Liver (tissue), 9 donors: ENCODE measurements around the gene SELL. TPM values are rescaled to one million over a fixed set of nuclear protein-coding genes. Genes with fewer than 3 reads are reported as not detected.
"Not testable (repeated sequence)": the region's sequence is repeated elsewhere in the genome, so short reads cannot be mapped to it uniquely, and the experiment has no call there.

ENCODE experiments used
- DNase-seq: peaks from one replicate; pipeline ENCODE4 v3.0.0-alpha.2; 2017; ENCODE audit warnings: low spot score
- H3K27ac ChIP-seq, 2 donors: one replicate each; pipeline ENCODE4 v1.7.0; 2013; ENCODE audit warnings: inconsistent platforms in 2 of 2, low read length in 2 of 2, control low read depth in 1 of 2, low read depth in 1 of 2, mild to moderate bottlenecking in 1 of 2
- H3K27me3 ChIP-seq, 4 donors: one replicate each; pipeline versions ENCODE4 v1.6.1 to v1.7.0; 2013; ENCODE audit warnings: low read length in 3 of 4, inconsistent platforms in 1 of 4, mild to moderate bottlenecking in 1 of 4, moderate library complexity in 1 of 4; ENCODE audit not compliant: control insufficient read depth in 4 of 4, insufficient read depth in 4 of 4
- H3K36me3 ChIP-seq, 4 donors: one replicate each; pipeline versions ENCODE4 v1.6.1 to v1.7.0; 2013; ENCODE audit warnings: low read length in 3 of 4, mild to moderate bottlenecking in 3 of 4, low read depth in 1 of 4, moderate library complexity in 1 of 4; ENCODE audit not compliant: control insufficient read depth in 4 of 4, insufficient read depth in 3 of 4
- H3K4me1 ChIP-seq, 4 donors: one replicate each; pipeline versions ENCODE4 v1.6.1 to v1.7.0; 2013; ENCODE audit warnings: low read length in 3 of 4, mild to moderate bottlenecking in 3 of 4, moderate library complexity in 1 of 4; ENCODE audit not compliant: control insufficient read depth in 4 of 4, insufficient read depth in 4 of 4
- H3K4me3 ChIP-seq, 3 donors: one replicate each; pipeline versions ENCODE4 v1.6.1 to v1.7.0; 2013; ENCODE audit warnings: low read length in 3 of 3, control low read depth in 1 of 3, low read depth in 1 of 3, mild to moderate bottlenecking in 1 of 3
- H3K9ac ChIP-seq, 2 donors: one replicate each; pipeline ENCODE4 v1.7.0; 2013; ENCODE audit warnings: low read length in 2 of 2, mild to moderate bottlenecking in 2 of 2, moderate library complexity in 2 of 2, control low read depth in 1 of 2, low read depth in 1 of 2
- H3K9me3 ChIP-seq, 4 donors: one replicate each; pipeline versions ENCODE4 v1.6.1 to v1.7.0; 2013; ENCODE audit warnings: low read length in 3 of 4; ENCODE audit not compliant: control insufficient read depth in 4 of 4
- ATF3 ChIP-seq: IDR thresholded peaks from 2 replicates; pipeline ENCODE4 v1.6.1; 2016; ENCODE audit warnings: antibody characterized with exemption
- FOXA1 ChIP-seq: IDR thresholded peaks from 2 replicates; pipeline ENCODE4 v1.6.1; 2016; ENCODE audit warnings: antibody characterized with exemption
- JUND ChIP-seq, 2 donors: IDR thresholded peaks; 2 replicates each; pipeline ENCODE4 v1.6.1; 2016; ENCODE audit warnings: antibody characterized with exemption in 2 of 2
- RAD21 ChIP-seq, 2 donors: IDR thresholded peaks; 2 replicates each; pipeline ENCODE4 v1.6.1; 2016; ENCODE audit warnings: antibody characterized with exemption in 2 of 2, mild to moderate bottlenecking in 2 of 2
- REST ChIP-seq: IDR thresholded peaks from 2 replicates; pipeline ENCODE4 v1.6.1; 2016; ENCODE audit warnings: antibody characterized with exemption, mild to moderate bottlenecking
- RXRA ChIP-seq, 2 donors: IDR thresholded peaks; 2 replicates each; pipeline ENCODE4 v1.6.1; 2017 to 2018; ENCODE audit warnings: antibody characterized with exemption in 2 of 2, mild to moderate bottlenecking in 1 of 2
- SP1 ChIP-seq: IDR thresholded peaks from 2 replicates; pipeline ENCODE4 v1.6.1; 2018; ENCODE audit warnings: antibody characterized with exemption, mild to moderate bottlenecking
- TAF1 ChIP-seq: conservative IDR thresholded peaks from 2 replicates; pipeline ENCODE4 v1.6.1; 2016; ENCODE audit warnings: antibody characterized with exemption, mild to moderate bottlenecking
- YY1 ChIP-seq: IDR thresholded peaks from 2 replicates; pipeline ENCODE4 v1.6.1; 2016; ENCODE audit warnings: antibody characterized with exemption, mild to moderate bottlenecking
- ZBTB33 ChIP-seq: IDR thresholded peaks from 2 replicates; pipeline ENCODE4 v1.6.1; 2016; ENCODE audit warnings: antibody characterized with exemption
- WGBS: extraction: QIAGEN DNeasy Blood & Tissue Kit; methylation state at CpG from one replicate; pipeline ENCODE4 v1.1.7; 2013; 5-methylcytosine and 5-hydroxymethylcytosine counted together
- polyA plus RNA-seq, 2 donors: library from polyadenylated mRNA; stranded (reverse) in 1 of 2; unstranded in 1 of 2; fragments of 200-250 nt in 1 of 2; fragments of >200 nt in 1 of 2; fragmentation: Nextera tagmentation in 1 of 2; extraction: Ambion mirVana in 1 of 2; gene quantifications; one replicate each; pipeline versions ENCODE4 v1.2.1 to v1.2.3, GENCODE V29; 2013 to 2015
- total RNA-seq, 2 donors: library from RNA; depleted of rRNA; stranded (reverse); fragments of >200 nt; gene quantifications; one replicate each; pipeline ENCODE4 v1.2.3, GENCODE V29; 2014
- TF ChIP-seq, protein P1 (sequence below): IDR thresholded peaks from 2 replicates; pipeline ENCODE4 v1.6.1; 2016; ENCODE audit warnings: antibody characterized with exemption
- donor health status: healthy.
- donor health status: healthy.
- donor health status: healthy.
- donor health status: healthy.
- donor health status: healthy.

SELL gene
- total and polyA plus RNA-seq, 4 donors = 1.5 to 9.9 (median 4.8) TPM

- H3K9me3 ChIP-seq, H3K4me3 ChIP-seq, H3K4me1 ChIP-seq, H3K27ac ChIP-seq, H3K36me3 ChIP-seq, H3K27me3 ChIP-seq, H3K9ac ChIP-seq, DNase-seq: not testable (repeated sequence)
- WGBS = 71% methylated on average over 8 of the region's 8 CpGs
These were observed 48.7 kb downstream of the SELL start for GRCh38 chr1:169662680-169663079.

DNA sequence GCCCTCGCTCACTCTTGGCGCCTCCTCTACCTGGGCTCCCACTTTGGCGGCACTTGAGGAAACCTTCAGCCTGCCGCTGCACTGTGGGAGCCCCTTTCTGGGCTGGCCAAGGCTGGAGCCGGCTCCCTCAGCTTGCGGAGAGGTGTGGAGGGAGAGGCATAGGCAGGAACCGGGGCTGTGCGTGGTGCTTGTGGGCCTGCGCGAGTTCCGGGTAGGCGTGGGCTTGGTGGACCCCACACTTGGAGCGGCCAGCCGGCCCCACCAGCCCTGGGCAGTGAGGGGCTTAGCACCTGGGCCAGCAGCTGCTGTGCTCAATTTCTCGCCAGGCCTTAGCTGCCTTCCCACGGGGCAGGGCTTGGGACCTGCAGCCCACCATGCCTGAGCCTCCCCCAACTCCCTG is 50.4 kb downstream of the SELL start:
- not testable (repeated sequence) for H3K27ac ChIP-seq, H3K36me3 ChIP-seq, H3K27me3 ChIP-seq, H3K4me3 ChIP-seq, DNase-seq, H3K4me1 ChIP-seq, H3K9ac ChIP-seq, H3K9me3 ChIP-seq
- WGBS = 90% methylated on average over 16 of the region's 16 CpGs

- not testable (repeated sequence) for H3K36me3 ChIP-seq, DNase-seq, H3K9ac ChIP-seq, H3K9me3 ChIP-seq, H3K4me1 ChIP-seq, H3K27ac ChIP-seq, H3K4me3 ChIP-seq, H3K27me3 ChIP-seq
These were observed 52.6 kb downstream of the SELL start for GRCh38 chr1:169658777-169659176.

DNA sequence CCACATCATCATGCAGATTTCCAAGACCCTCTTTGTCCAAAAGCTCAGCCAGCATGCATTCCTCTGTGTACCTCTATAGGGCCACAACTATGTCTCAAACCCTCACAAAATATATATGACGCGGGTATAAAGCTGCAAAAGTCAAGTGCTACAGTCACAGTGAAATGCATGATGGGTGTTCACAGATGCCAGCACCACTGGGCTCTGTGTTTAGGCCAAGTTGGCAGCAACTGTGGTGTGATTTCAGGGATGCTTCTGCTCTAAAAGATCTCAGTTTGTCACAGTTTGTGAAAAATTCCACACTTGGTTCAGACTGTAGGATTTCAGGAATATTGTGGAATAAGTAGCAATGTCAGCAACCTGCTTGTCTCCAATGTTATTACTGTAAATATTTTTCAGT is 57.5 kb downstream of the SELL start:
- WGBS = 91% methylated on average over 2 of the region's 2 CpGs
- Histone ChIP-seq H3K4me1 (no peaks in the 10 kb centered on the region), H3K27me3 (no peaks in the 10 kb centered on the region), H3K36me3 (no peaks in the 10 kb centered on the region), H3K27ac (no peak overlapping the region), H3K4me3 (no peak overlapping the region), H3K9me3 (no peaks in the 10 kb centered on the region), H3K9ac (no peak overlapping the region)
- no peak for DNase-seq
- TF ChIP-seq ATF3 (no peak), JUND (IDR thresholded peaks at IDR 0.05) (no peak), TAF1 (no peak), REST (no peak), SP1 (no peak), RAD21 (IDR thresholded peaks at IDR 0.05) (no peak), FOXA1 (no peak), YY1 (no peak), RXRA (IDR thresholded peaks at IDR 0.05) (no peak), ZBTB33 (no peak)
- TF ChIP-seq, protein P1, sequence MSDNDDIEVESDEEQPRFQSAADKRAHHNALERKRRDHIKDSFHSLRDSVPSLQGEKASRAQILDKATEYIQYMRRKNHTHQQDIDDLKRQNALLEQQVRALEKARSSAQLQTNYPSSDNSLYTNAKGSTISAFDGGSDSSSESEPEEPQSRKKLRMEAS = no peak
